ENCODE data around the gene TNFRSF19.

DNA sequence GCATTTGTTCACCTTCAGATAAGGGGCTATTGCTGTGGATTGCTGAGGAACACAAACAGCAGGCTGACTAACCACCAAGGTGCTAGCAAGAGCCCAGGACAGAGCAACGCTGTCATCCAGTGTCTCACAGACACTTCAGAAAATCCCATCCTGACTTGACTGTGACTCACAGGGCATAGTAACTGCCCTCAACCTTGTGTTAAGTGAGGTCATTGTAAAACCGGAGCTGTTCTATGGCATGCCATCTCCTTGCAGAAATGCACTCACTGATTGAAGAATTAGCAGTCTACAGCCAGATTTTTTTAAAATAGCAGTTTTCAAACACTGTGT is 51.1 kb downstream of the TNFRSF19 start:
- TF ChIP-seq, protein P1, sequence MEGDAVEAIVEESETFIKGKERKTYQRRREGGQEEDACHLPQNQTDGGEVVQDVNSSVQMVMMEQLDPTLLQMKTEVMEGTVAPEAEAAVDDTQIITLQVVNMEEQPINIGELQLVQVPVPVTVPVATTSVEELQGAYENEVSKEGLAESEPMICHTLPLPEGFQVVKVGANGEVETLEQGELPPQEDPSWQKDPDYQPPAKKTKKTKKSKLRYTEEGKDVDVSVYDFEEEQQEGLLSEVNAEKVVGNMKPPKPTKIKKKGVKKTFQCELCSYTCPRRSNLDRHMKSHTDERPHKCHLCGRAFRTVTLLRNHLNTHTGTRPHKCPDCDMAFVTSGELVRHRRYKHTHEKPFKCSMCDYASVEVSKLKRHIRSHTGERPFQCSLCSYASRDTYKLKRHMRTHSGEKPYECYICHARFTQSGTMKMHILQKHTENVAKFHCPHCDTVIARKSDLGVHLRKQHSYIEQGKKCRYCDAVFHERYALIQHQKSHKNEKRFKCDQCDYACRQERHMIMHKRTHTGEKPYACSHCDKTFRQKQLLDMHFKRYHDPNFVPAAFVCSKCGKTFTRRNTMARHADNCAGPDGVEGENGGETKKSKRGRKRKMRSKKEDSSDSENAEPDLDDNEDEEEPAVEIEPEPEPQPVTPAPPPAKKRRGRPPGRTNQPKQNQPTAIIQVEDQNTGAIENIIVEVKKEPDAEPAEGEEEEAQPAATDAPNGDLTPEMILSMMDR (IDR thresholded peaks at IDR 0.05): no peak
- no peak for TF ChIP-seq POLR2A (IDR thresholded peaks at IDR 0.05)

Measured in uterus (tissue), 2 donors.